Mucosa of rectum (tissue), 2 donors: ENCODE measurements around the gene FAM24B.

ENCODE experiments used
- H3K27ac ChIP-seq, 2 donors: one replicate each; pipeline ENCODE4 v1.7.0; 2013; ENCODE audit warnings: inconsistent platforms in 2 of 2, low read depth in 2 of 2, low read length in 2 of 2
- H3K27me3 ChIP-seq, 2 donors: one replicate each; pipeline ENCODE4 v1.7.0; 2013; ENCODE audit warnings: low read length in 2 of 2; ENCODE audit not compliant: control insufficient read depth in 2 of 2, insufficient read depth in 2 of 2
- H3K36me3 ChIP-seq, 2 donors: one replicate each; pipeline ENCODE4 v1.7.0; 2013; ENCODE audit warnings: low read length in 2 of 2; ENCODE audit not compliant: control insufficient read depth in 2 of 2, insufficient read depth in 2 of 2
- H3K4me1 ChIP-seq, 2 donors: one replicate each; pipeline ENCODE4 v1.7.0; 2013; ENCODE audit warnings: low read length in 2 of 2, mild to moderate bottlenecking in 1 of 2; ENCODE audit not compliant: control insufficient read depth in 2 of 2, insufficient read depth in 2 of 2
- H3K4me3 ChIP-seq, 2 donors: one replicate each; pipeline ENCODE4 v1.7.0; 2013; ENCODE audit warnings: low read length in 2 of 2
- H3K9ac ChIP-seq, 2 donors: one replicate each; pipeline ENCODE4 v1.7.0; 2013; ENCODE audit warnings: low read length in 2 of 2, low read depth in 1 of 2, mild to moderate bottlenecking in 1 of 2
- H3K9me3 ChIP-seq, 2 donors: one replicate each; pipeline ENCODE4 v1.7.0; 2013; ENCODE audit warnings: low read length in 2 of 2; ENCODE audit not compliant: control insufficient read depth in 2 of 2
- donor health status: healthy.
- donor health status: Normal muscosa, but diverticular disease.

Gene FAM24B

GRCh38 chr10:122847782-122848604 is 31.4 kb downstream of the FAM24B start:
- Histone ChIP-seq H3K9me3 (no peaks in the 10 kb centered on the region), H3K27me3 (no peaks in the 10 kb centered on the region), H3K4me3 (no peak overlapping the region), H3K36me3 (peaks cover 3% of the 10 kb centered on the region in 2 donors), H3K9ac (no peak overlapping the region), H3K27ac (no peak overlapping the region), H3K4me1 (no peaks in the 10 kb centered on the region)

- Histone ChIP-seq H3K27ac (no peak within 1 kb of the TSS), H3K27me3 (no peaks in the 10 kb centered on the region), H3K9me3 (no peaks in the 10 kb centered on the region), H3K9ac (no peak within 1 kb of the TSS), H3K36me3 (peaks cover 3% of the 10 kb centered on the region in 2 donors), H3K4me3 (no peak within 1 kb of the TSS), H3K4me1 (no peaks in the 10 kb centered on the region)
Observed at GRCh38 chr10:122845783-122846332, 33.5 kb downstream of the FAM24B start, which contains the start of gene CUZD1. Gene CUZD1, minus strand, starts transcription at chr10:122845857. Its CDS starts 14 bp downstream, at chr10:122845843.

- Histone ChIP-seq H3K4me1 (no peaks in the 10 kb centered on the region), H3K4me3 (no peak overlapping the region), H3K27me3 (no peaks in the 10 kb centered on the region), H3K9ac (no peak overlapping the region), H3K36me3 (peaks cover 1 to 3% of the 10 kb centered on the region in 2 donors), H3K27ac (no peak overlapping the region), H3K9me3 (no peaks in the 10 kb centered on the region)
Observed at GRCh38 chr10:122844146-122844545, 35.2 kb downstream of the FAM24B start.

GRCh38 chr10:122841569-122841968 is 37.8 kb downstream of the FAM24B start:
- H3K4me3 ChIP-seq: no peak overlapping the region
- H3K27me3 ChIP-seq: no peaks in the 10 kb centered on the region
- no peaks in the 10 kb centered on the region for H3K9me3 ChIP-seq
- H3K27ac ChIP-seq: no peak overlapping the region
- H3K36me3 ChIP-seq: peaks cover 0 to 3% of the 10 kb centered on the region in 2 donors
- H3K9ac ChIP-seq: no peak overlapping the region
- H3K4me1 ChIP-seq: no peaks in the 10 kb centered on the region

GRCh38 chr10:122839505-122839904 is 39.9 kb downstream of the FAM24B start:
- H3K27me3 ChIP-seq: no peaks in the 10 kb centered on the region
- H3K9me3 ChIP-seq: no peaks in the 10 kb centered on the region
- no peaks in the 10 kb centered on the region for H3K4me1 ChIP-seq
- no peak overlapping the region for H3K4me3 ChIP-seq
- no peak overlapping the region for H3K27ac ChIP-seq
- H3K36me3 ChIP-seq: peaks cover 0 to 3% of the 10 kb centered on the region in 2 donors
- H3K9ac ChIP-seq: no peak overlapping the region

GRCh38 chr10:122838880-122839279 is 40.5 kb downstream of the FAM24B start:
- H3K4me1 ChIP-seq: no peaks in the 10 kb centered on the region
- H3K27me3 ChIP-seq: no peaks in the 10 kb centered on the region
- no peak overlapping the region for H3K27ac ChIP-seq
- H3K36me3 ChIP-seq: peaks cover 0 to 3% of the 10 kb centered on the region in 2 donors
- no peak overlapping the region for H3K9ac ChIP-seq
- no peaks in the 10 kb centered on the region for H3K9me3 ChIP-seq
- no peak overlapping the region for H3K4me3 ChIP-seq

GRCh38 chr10:122835908-122836307 is 43.5 kb downstream of the FAM24B start:
- no peak overlapping the region for H3K9ac ChIP-seq
- no peaks in the 10 kb centered on the region for H3K4me1 ChIP-seq
- H3K36me3 ChIP-seq: peaks cover 0 to 3% of the 10 kb centered on the region in 2 donors
- H3K9me3 ChIP-seq: no peaks in the 10 kb centered on the region
- H3K27me3 ChIP-seq: no peaks in the 10 kb centered on the region
- no peak overlapping the region for H3K27ac ChIP-seq
- no peak overlapping the region for H3K4me3 ChIP-seq

GRCh38 chr10:122830965-122831353 is 48.4 kb downstream of the FAM24B start:
- Histone ChIP-seq H3K36me3 (no peaks in the 10 kb centered on the region), H3K4me1 (no peaks in the 10 kb centered on the region), H3K9ac (no peak overlapping the region), H3K27me3 (no peaks in the 10 kb centered on the region), H3K9me3 (no peaks in the 10 kb centered on the region), H3K27ac (no peak overlapping the region), H3K4me3 (no peak overlapping the region)

- H3K36me3 ChIP-seq: no peaks in the 10 kb centered on the region
- H3K4me3 ChIP-seq: no peak overlapping the region
- no peak overlapping the region for H3K27ac ChIP-seq
- H3K9me3 ChIP-seq: no peaks in the 10 kb centered on the region
- H3K9ac ChIP-seq: no peak overlapping the region
- H3K4me1 ChIP-seq: no peaks in the 10 kb centered on the region
- no peaks in the 10 kb centered on the region for H3K27me3 ChIP-seq
Observed at GRCh38 chr10:122830273-122830964, 49.0 kb downstream of the FAM24B start.

GRCh38 chr10:122829454-122829853 is 49.9 kb downstream of the FAM24B start:
- no peak overlapping the region for H3K27ac ChIP-seq
- no peak overlapping the region for H3K9ac ChIP-seq
- no peak overlapping the region for H3K4me3 ChIP-seq
- no peaks in the 10 kb centered on the region for H3K9me3 ChIP-seq
- H3K27me3 ChIP-seq: no peaks in the 10 kb centered on the region
- no peaks in the 10 kb centered on the region for H3K4me1 ChIP-seq
- no peaks in the 10 kb centered on the region for H3K36me3 ChIP-seq
